H1 (cell line): ENCODE data around the gene CHN2. TPM values are rescaled to one million over a fixed set of nuclear protein-coding genes. Genes with fewer than 3 reads are reported as not detected.

Experiments
- CTCF ChIA-PET: fragments of 300-600 bp; sonication (Branson Sonifier 250); formaldehyde crosslinking; loops from one replicate; lab custom pipeline; 2021; ENCODE audit not compliant: partially characterized antibody; lab: Charles Lee
- POLR2A ChIA-PET: fragments of 300-600 bp; sonication (Branson Sonifier 250); formaldehyde crosslinking; loops from one replicate; lab custom pipeline; 2021; ENCODE audit warnings: inconsistent platforms; ENCODE audit not compliant: partially characterized antibody; lab: Charles Lee
- DNase-seq, 2 experiments: peaks; one replicate each; pipeline versions ENCODE4 v3.0.0 to v3.0.0-alpha.2; 2010 to 2022; ENCODE audit warnings: low spot score in 2 of 2, low read depth in 1 of 2, mixed read lengths in 1 of 2
- FAIRE-seq: peaks from 2 replicates; lab custom pipeline; 2011; peaks lifted over from hg19 to GRCh38; lab: Jason Lieb, UNC
- H2AFZ ChIP-seq: 2 replicates; pipeline ENCODE4 v1.8.1; 2012; ENCODE audit warnings: low read length, inconsistent platforms
- H2AK5ac ChIP-seq: 2 replicates; pipeline ENCODE4 v1.6.1; 2013; ENCODE audit warnings: low read depth, low read length
- H2BK120ac ChIP-seq: replicated peaks from 2 replicates; pipeline ENCODE3; 2013; ENCODE audit warnings: low read depth, low read length, inconsistent platforms
- H2BK12ac ChIP-seq: 2 replicates; pipeline ENCODE4 v1.6.1; 2013; ENCODE audit warnings: low read depth, low read length
- H2BK15ac ChIP-seq: 2 replicates; pipeline ENCODE4 v1.6.1; 2013; ENCODE audit warnings: low read length
- H2BK20ac ChIP-seq: 2 replicates; pipeline ENCODE4 v1.6.1; 2013; ENCODE audit warnings: low read length
- H2BK5ac ChIP-seq: 2 replicates; pipeline ENCODE4 v1.6.1; 2013; ENCODE audit warnings: low read depth, low read length
- H3K14ac ChIP-seq: 2 replicates; pipeline ENCODE4 v1.6.1; 2013; ENCODE audit warnings: inconsistent platforms; ENCODE audit not compliant: insufficient read length
- H3K18ac ChIP-seq: 2 replicates; pipeline ENCODE4 v1.6.1; 2013; ENCODE audit warnings: low read length; ENCODE audit errors: extremely low read depth
- H3K23ac ChIP-seq: 2 replicates; pipeline ENCODE4 v1.6.1; 2013; ENCODE audit warnings: inconsistent platforms; ENCODE audit not compliant: insufficient read length
- H3K23me2 ChIP-seq: 2 replicates; pipeline ENCODE4 v1.6.1; 2013; ENCODE audit warnings: low read depth, low read length
- H3K27ac ChIP-seq: 2 replicates; pipeline ENCODE4 v1.6.1; 2011; ENCODE audit warnings: low read depth, low read length, inconsistent platforms
- H3K27me3 ChIP-seq, 4 experiments: replicated peaks in 1 of 4; 1 replicate in 1 of 4; 2 replicates in 3 of 4; pipeline versions ENCODE4 v1.6.1 to v1.8.1; 2011 to 2013; ENCODE audit warnings: low read length in 3 of 4, mild to moderate bottlenecking in 3 of 4, inconsistent platforms in 2 of 4, mixed read lengths in 2 of 4, moderate library complexity in 1 of 4; ENCODE audit not compliant: control insufficient read depth in 3 of 4, insufficient read depth in 3 of 4; ENCODE audit errors: extremely low read depth in 1 of 4
- H3K36me3 ChIP-seq, 4 experiments: 2 replicates each; pipeline versions ENCODE4 v1.6.1 to v1.8.1; 2011 to 2013; ENCODE audit warnings: mild to moderate bottlenecking in 4 of 4, low read length in 3 of 4, moderate library complexity in 2 of 4, control low read depth in 1 of 4, inconsistent platforms in 1 of 4; ENCODE audit not compliant: insufficient read depth in 4 of 4, control insufficient read depth in 2 of 4
- H3K4ac ChIP-seq: replicated peaks from 2 replicates; pipeline ENCODE3; 2013; ENCODE audit warnings: low read length, low read depth, mixed read lengths, inconsistent platforms; ENCODE audit not compliant: insufficient read length
- H3K4me1 ChIP-seq, 4 experiments: replicated peaks in 1 of 4; 1 replicate in 1 of 4; 2 replicates in 3 of 4; pipeline versions ENCODE4 v1.6.1 to v1.8.1; 2011 to 2013; ENCODE audit warnings: low read length in 3 of 4, inconsistent platforms in 2 of 4, mixed read lengths in 1 of 4; ENCODE audit not compliant: insufficient read depth in 4 of 4, control insufficient read depth in 3 of 4
- H3K4me2 ChIP-seq, 2 experiments: 2 replicates each; pipeline versions ENCODE4 v1.6.1 to v1.8.1; 2011 to 2013; ENCODE audit warnings: low read depth in 2 of 2, low read length in 2 of 2, control low read depth in 1 of 2, inconsistent platforms in 1 of 2, mild to moderate bottlenecking in 1 of 2; ENCODE audit not compliant: insufficient read depth in 1 of 2
- H3K4me3 ChIP-seq, 4 experiments: fragments of 200-600, 300-600 bp in 1 of 4; sonication (generic), shearing (Covaris generic), sonication (Bioruptor Twin) in 1 of 4; 2 replicates each; pipeline versions ENCODE4 v1.5.1 to v1.8.1; 2011 to 2016; ENCODE audit warnings: low read length in 4 of 4, low read depth in 3 of 4, control low read depth in 2 of 4, inconsistent platforms in 2 of 4, mild to moderate bottlenecking in 2 of 4, mixed read lengths in 1 of 4, moderate library complexity in 1 of 4; ENCODE audit not compliant: insufficient read depth in 2 of 4; ENCODE audit errors: extremely low read depth in 1 of 4
- H3K56ac ChIP-seq: replicated peaks from 2 replicates; pipeline ENCODE3; 2013; ENCODE audit warnings: low read depth, mild to moderate bottlenecking, mixed read lengths, low read length, inconsistent platforms; ENCODE audit not compliant: insufficient read length
- H3K79me1 ChIP-seq: 2 replicates; pipeline ENCODE4 v1.6.1; 2013; ENCODE audit warnings: low read depth, low read length, control low read depth
- H3K79me2 ChIP-seq, 2 experiments: 2 replicates each; pipeline versions ENCODE4 v1.6.1 to v1.8.1; 2012 to 2013; ENCODE audit warnings: low read length in 2 of 2, mild to moderate bottlenecking in 2 of 2, inconsistent platforms in 1 of 2; ENCODE audit not compliant: insufficient read depth in 2 of 2, control insufficient read depth in 1 of 2
- H3K9ac ChIP-seq, 4 experiments: replicated peaks in 1 of 4; 1 replicate in 1 of 4; 2 replicates in 3 of 4; pipeline versions ENCODE4 v1.6.1 to v1.8.1; 2011 to 2013; ENCODE audit warnings: low read depth in 3 of 4, low read length in 3 of 4, control low read depth in 2 of 4, mild to moderate bottlenecking in 2 of 4, moderate library complexity in 2 of 4, inconsistent platforms in 1 of 4; ENCODE audit errors: extremely low read depth in 1 of 4
- H3K9me3 ChIP-seq, 2 experiments: 2 replicates each; pipeline versions ENCODE4 v1.6.1 to v1.8.1; 2012 to 2013; ENCODE audit warnings: mild to moderate bottlenecking in 2 of 2, moderate library complexity in 2 of 2, control low read depth in 1 of 2, inconsistent platforms in 1 of 2, low read depth in 1 of 2, low read length in 1 of 2, mixed read lengths in 1 of 2; ENCODE audit not compliant: insufficient read depth in 2 of 2
- H4K20me1 ChIP-seq, 2 experiments: replicated peaks in 1 of 2; 2 replicates each; pipeline versions ENCODE3 to v1.8.1; 2011 to 2013; ENCODE audit warnings: inconsistent platforms in 2 of 2, low read length in 2 of 2, mild to moderate bottlenecking in 1 of 2; ENCODE audit not compliant: insufficient read depth in 2 of 2, control insufficient read depth in 1 of 2
- H4K5ac ChIP-seq: 2 replicates; pipeline ENCODE4 v1.6.1; 2013; ENCODE audit warnings: low read length, low read depth, mixed read lengths, inconsistent platforms; ENCODE audit not compliant: insufficient read length
- H4K8ac ChIP-seq: 2 replicates; pipeline ENCODE4 v1.8.0; 2013; ENCODE audit warnings: mild to moderate bottlenecking, moderate library complexity, low read length, inconsistent platforms; ENCODE audit not compliant: insufficient read depth; ENCODE audit errors: extremely low read depth
- H4K91ac ChIP-seq: replicated peaks from 2 replicates; pipeline ENCODE3; 2013; ENCODE audit warnings: low read length, mixed read lengths, inconsistent platforms; ENCODE audit not compliant: insufficient read length
- CREB1 ChIP-seq: IDR thresholded peaks from 2 replicates; pipeline ENCODE4 v1.6.1; 2012; ENCODE audit warnings: inconsistent platforms
- HDAC6 ChIP-seq: IDR thresholded peaks from one replicate; pipeline ENCODE4 v1.7.1; 2012; ENCODE audit warnings: low read depth, mild to moderate bottlenecking, inconsistent platforms, low read length, moderate library complexity
- RAD21 ChIP-seq, 2 experiments: IDR thresholded peaks in 1 of 2; conservative IDR thresholded peaks in 1 of 2; 2 replicates each; pipeline ENCODE4 v1.6.1; 2011; ENCODE audit warnings: low read depth in 2 of 2, low read length in 2 of 2, improper control_type of control experiment in 1 of 2, inconsistent platforms in 1 of 2, mild to moderate bottlenecking in 1 of 2, moderate library complexity in 1 of 2
- TCF12 ChIP-seq: IDR thresholded peaks from 2 replicates; pipeline ENCODE4 v1.6.1; 2011; ENCODE audit warnings: low read depth, mild to moderate bottlenecking, low read length
- WGBS, 2 experiments: shearing (Covaris generic) in 1 of 2; methylation state at CpG; one replicate each; pipeline versions ENCODE4 v1.1.6 to v1.1.7; 2013 to 2015; ENCODE audit warnings: low lambda C conversion rate in 2 of 2, mixed read lengths in 2 of 2, inconsistent platforms in 1 of 2, low coverage in 1 of 2, missing lambda C conversion rate in 1 of 2; ENCODE audit not compliant: insufficient replicate concordance in 2 of 2, insufficient coverage in 1 of 2, insufficient read length in 1 of 2; ENCODE audit errors: extremely low coverage in 1 of 2, missing lambda C conversion rate in 1 of 2; 5-methylcytosine and 5-hydroxymethylcytosine counted together
- polyA plus RNA-seq, 7 experiments: library from polyadenylated mRNA; depleted of rRNA in 3 of 7; stranded (reverse) in 5 of 7; unstranded in 2 of 7; fragments of >200 nt in 5 of 7; fragments of 200-250 nt in 2 of 7; gene quantifications; 1 replicate in 5 of 7; 2 replicates in 1 of 7; 4 replicates in 1 of 7; pipeline versions ENCODE4 v1.2.1 to v1.2.3, GENCODE V29; 2011 to 2013; ENCODE audit warnings: missing spikeins in 2 of 7, mixed read lengths in 2 of 7
- total RNA-seq: library from RNA; stranded (reverse); fragmentation: NEBNext Ultra II Directional; extraction: Animal tissue kit (Norgen Biotek cat#: 25700); gene quantifications from 2 replicates; pipeline ENCODE4 v1.2.1, GENCODE V29; 2021

Gene CHN2
- total and polyA plus RNA-seq, 2 of the 8 experiments (the other 6 are each of a cell fraction or from before 2014, with no cell fraction given): 2.9 to 4.8 TPM

DNA sequence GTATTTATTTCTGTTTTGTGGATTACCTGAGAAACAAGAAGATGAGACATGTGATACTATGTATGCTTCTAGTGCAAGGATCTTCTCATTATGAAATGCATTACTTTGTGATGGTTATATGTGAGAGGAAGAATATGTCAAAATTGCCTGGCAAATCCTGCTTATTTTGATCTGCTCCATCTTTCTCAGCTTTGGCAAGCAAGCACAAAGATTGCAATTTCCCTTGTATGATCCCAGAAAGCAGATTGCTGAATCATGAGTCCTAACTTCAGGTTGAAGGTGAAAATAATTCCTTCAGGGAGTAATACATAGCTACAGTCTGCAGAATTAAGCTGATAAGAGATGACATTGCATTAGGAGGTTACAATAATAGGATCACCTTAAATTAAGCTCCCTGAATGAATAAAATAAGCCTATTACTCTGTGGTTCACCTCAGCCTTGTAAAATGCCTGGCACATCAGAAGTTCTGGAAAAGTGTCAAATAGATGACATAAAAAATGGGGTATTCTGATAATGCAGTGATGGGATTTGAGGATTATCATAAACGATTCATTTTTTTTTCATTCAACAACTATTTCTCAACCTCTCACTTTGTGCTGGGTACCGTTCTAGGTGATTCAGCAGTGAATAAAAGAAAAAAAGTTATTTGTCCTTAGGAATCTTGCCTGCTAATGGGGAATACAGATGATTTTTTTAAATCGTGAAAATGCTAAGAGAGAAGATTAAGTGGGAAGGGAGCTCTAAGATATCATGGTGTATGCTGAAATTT, 120.7 kb downstream of the CHN2 start:
- no peak overlapping the region for H3K4me2 ChIP-seq
- no peak overlapping the region for H2AK5ac ChIP-seq
- no peak overlapping the region for H2BK5ac ChIP-seq
- H2BK120ac ChIP-seq: no peak overlapping the region
- no peak overlapping the region for H4K91ac ChIP-seq
- no peak overlapping the region for H3K27ac ChIP-seq
- no peak overlapping the region for H3K4ac ChIP-seq
- no peak overlapping the region for H2BK12ac ChIP-seq
- H3K79me1 ChIP-seq: no peaks in the 10 kb centered on the region
- CTCF ChIA-PET: interaction anchor here (0.6 to 2.3 kb wide), 4 partner anchors 8 to 433 kb away, joined by 3 to 7 read pairs (median 4); no protein-coding TSS in a partner anchor
- FAIRE-seq: no peak
- H3K79me2 ChIP-seq: no peaks in the 10 kb centered on the region
- no peaks in the 10 kb centered on the region for H3K23me2 ChIP-seq
- no peak overlapping the region for H3K9ac ChIP-seq
- H4K20me1 ChIP-seq: no peaks in the 10 kb centered on the region
- H3K56ac ChIP-seq: no peak overlapping the region
- peaks cover 0 to 7% (median 6%) of the 10 kb centered on the region in 4 experiments; a peak in 5 of 7 replicates for H3K4me1 ChIP-seq
- DNase-seq: no peak
- no peak overlapping the region for H4K8ac ChIP-seq
- no peak overlapping the region for H3K23ac ChIP-seq
- 92% methylated on average over 3 of the region's 3 CpGs; no CpG with 5 or more reads in 1 of the 2 experiments for WGBS, 2 experiments
- H3K9me3 ChIP-seq: no peaks in the 10 kb centered on the region; a peak in 1 of 4 replicates
- H2BK20ac ChIP-seq: no peak overlapping the region
- H4K5ac ChIP-seq: no peak overlapping the region
- H3K36me3 ChIP-seq: no peaks in the 10 kb centered on the region
- H3K4me3 ChIP-seq: no peak overlapping the region
- H2AFZ ChIP-seq: no peak overlapping the region
- POLR2A ChIA-PET: no interaction called here
- TF ChIP-seq CREB1 (no peak), HDAC6 (no peak), TCF12 (no peak), RAD21 (IDR thresholded peaks at IDR 0.05 in 1 of 2, conservative IDR thresholded peaks at IDR 0.05 in 1 of 2; ENCODE audit: low read depth in 2 of 2, low read length in 2 of 2) (no peak)
- TF ChIP-seq, all 59 proteins: peak for 0
- Histone ChIP-seq H3K27me3 (no peaks in the 10 kb centered on the region), H3K18ac (no peak overlapping the region), H3K14ac (no peak overlapping the region), H2BK15ac (no peak overlapping the region)
